GM12872 (cell line): Measurements from ENCODE around the gene ANKRD33B.
A peak's percentile ranks its signal among the peaks of the same experiment; 100 is the strongest.

Experiments
- CTCF ChIP-seq: IDR thresholded peaks from 3 replicates; pipeline ENCODE4 v1.5.1; 2011; ENCODE audit warnings: low read depth, mild to moderate bottlenecking, low read length, moderate library complexity; ENCODE audit not compliant: insufficient read depth

Gene ANKRD33B

GRCh38 chr5:10699987-10700386 is 136.1 kb downstream of the ANKRD33B start:
- TF ChIP-seq CTCF = no peak

DNA sequence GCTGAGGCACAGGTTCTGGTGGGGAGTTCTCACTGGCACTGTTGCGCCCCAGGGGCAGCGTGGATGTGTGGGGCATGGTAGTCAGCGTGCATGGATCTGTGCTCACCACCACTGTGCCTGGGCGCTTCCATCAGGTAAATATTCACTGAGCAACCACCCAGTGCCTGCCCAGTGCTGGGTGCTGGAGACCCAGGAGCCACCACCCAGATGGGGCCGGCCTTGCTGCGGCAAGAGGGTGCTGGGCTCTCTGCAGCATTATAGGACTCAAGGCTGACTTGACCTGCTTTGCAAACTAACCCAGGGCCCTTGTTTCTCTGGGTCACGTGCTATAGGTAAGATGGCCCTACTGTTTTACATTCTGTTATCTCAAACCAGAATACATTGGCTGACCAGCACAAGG is 136.6 kb downstream of the ANKRD33B start:
- TF ChIP-seq CTCF = no peak

DNA sequence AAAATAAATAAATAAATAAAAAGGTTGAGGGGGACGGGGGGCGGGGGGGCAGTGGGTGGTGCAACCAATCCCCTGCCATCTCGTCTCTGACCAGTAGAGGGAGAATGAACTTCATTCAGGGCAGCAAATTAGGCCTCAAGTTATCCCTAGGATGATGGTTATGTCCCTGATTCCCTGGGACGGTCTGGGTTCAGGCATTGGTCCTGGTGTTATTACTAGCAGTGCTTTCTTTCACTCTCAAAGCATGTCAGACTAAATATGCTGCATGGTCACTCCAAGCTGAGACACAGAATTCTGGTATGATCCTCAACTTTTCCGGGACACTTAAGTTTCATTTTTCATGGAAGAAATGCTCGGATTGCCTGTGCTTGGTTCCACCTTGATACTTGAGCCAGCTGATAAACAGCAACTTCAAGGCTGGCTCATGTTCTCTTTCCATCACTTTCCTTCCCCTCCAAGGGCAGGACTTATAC is 137.7 kb downstream of the ANKRD33B start:
- TF ChIP-seq CTCF = peak; percentile 72; the same call in 2 of the 3 replicates

DNA sequence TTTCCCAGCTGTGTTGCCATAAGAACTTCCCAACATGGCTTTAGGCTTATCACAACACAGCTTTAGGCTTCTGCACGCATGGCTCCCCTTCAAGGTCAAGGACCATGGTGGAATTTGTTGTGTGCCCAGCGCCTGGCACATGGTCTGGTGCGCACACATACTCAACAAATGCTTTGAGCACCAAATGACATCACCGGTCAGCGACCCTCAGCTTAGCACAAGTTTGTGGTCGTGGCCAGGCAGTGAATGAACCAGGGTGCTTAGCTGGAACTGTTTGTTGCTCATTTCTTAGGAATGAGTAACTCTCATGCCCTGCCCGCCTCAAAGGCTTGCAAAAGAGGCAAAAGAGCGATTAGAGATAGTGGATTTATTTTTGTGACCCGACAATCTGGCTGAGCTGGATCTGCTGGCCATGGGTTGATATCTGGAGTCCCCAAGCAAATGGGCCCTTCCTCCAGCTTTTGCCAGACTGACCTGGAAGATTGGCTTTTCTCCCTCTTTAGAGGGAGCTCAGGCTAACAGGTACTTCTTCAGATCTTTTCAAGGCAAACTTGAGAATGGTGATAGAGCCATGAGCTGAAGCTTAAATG is 138.3 kb downstream of the ANKRD33B start:
- no peak for TF ChIP-seq CTCF

GRCh38 chr5:10702911-10703491 is 139.1 kb downstream of the ANKRD33B start:
- TF ChIP-seq CTCF = no peak

DNA sequence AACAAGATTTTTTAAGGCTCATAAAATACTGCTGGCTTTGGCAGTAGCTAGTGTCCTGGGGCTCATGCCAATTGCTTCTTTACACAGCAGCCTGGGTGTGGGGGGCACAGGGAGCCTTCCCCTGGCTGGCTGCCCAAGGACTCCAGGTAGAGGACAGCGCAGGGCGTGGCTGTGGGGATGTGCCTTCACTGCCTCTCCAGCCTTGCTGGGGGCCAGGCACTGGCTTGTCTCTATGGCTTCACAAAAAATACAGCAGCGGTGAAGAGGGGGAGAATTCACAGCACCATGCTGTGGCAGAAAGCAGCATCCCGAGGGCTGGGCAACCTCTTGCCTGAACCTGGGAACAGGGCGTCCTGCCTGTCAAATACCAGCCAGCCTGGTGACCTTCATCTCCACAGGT is 139.8 kb downstream of the ANKRD33B start:
- TF ChIP-seq CTCF = no peak

DNA sequence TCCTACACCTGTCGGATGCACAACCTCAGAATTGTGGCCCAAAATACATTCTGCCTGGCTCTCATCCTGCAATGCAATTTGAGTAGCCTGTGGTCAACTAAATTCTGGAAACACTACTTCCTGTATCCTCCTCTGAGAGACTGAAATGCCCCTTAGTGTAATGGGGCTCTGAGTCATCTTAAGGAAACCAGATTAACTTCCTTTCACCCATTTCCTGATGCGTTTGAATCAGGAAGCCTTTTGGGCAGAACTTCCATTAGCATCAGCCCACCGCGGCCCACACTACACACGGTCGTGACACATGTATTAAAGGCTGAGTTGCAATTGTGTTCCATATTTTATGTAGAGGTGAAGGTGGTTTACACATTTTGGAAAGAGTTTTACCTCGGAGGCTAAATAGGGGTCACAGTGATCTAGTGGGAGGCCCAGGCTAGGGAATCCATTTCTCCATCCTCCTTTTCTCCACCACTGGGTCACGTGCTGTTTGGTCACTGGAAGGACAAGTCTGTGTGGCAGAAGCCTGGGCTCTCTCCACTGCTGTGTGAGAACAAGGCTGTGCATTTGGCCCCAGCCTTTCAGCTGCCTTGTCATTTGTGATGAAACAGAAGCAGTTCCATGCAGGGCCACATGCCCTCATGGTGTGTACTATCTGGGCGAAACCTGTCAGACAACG is 141.2 kb downstream of the ANKRD33B start:
- no peak for TF ChIP-seq CTCF
